Stimulated activated memory B cell treated with anti-CD40 and anti-IgM and Interleukin-4, amounts not matched to agents 10 μg/mL and 1 μg/mL and 100 μg/mL, for 72 hours (primary cell): ENCODE results near the gene KBTBD13.

Experiments
- ATAC-seq: fragments of 150-1000 bp; cut with Tn5 transposase; 2 replicates; pipeline ENCODE4 v1.10.0; 2021
- H3K27ac Mint-ChIP-seq: one replicate; pipeline ENCODE4 v1.8.0; 2022; ENCODE audit warnings: mild to moderate bottlenecking, mixed read lengths
- H3K27me3 Mint-ChIP-seq: one replicate; pipeline ENCODE4 v1.8.0; 2022; ENCODE audit warnings: mixed read lengths
- H3K36me3 Mint-ChIP-seq: one replicate; pipeline ENCODE4 v1.8.0; 2022; ENCODE audit warnings: mixed read lengths
- H3K4me1 Mint-ChIP-seq: one replicate; pipeline ENCODE4 v1.8.0; 2022; ENCODE audit warnings: mixed read lengths
- H3K4me3 Mint-ChIP-seq: one replicate; pipeline ENCODE4 v1.8.0; 2022; ENCODE audit warnings: mild to moderate bottlenecking, moderate library complexity, mixed read lengths
- H3K9me3 Mint-ChIP-seq: one replicate; pipeline ENCODE4 v1.8.0; 2022; ENCODE audit warnings: mixed read lengths

Gene KBTBD13

GRCh38 chr15:65076486-65077290 is at the start of gene KBTBD13:
Gene KBTBD13, plus strand, starts transcription at chr15:65076746. Its CDS starts 70 bp downstream, at chr15:65076816.
- ATAC-seq: no peak
- no peak within 1 kb of the TSS for H3K27ac Mint-ChIP-seq
- peaks cover 10% of the 10 kb centered on the region for H3K4me1 Mint-ChIP-seq
- no peak within 1 kb of the TSS for H3K4me3 Mint-ChIP-seq
- peaks cover 48% of the 10 kb centered on the region for H3K27me3 Mint-ChIP-seq
- H3K9me3 Mint-ChIP-seq: no peaks in the 10 kb centered on the region
- H3K36me3 Mint-ChIP-seq: no peaks in the 10 kb centered on the region

DNA sequence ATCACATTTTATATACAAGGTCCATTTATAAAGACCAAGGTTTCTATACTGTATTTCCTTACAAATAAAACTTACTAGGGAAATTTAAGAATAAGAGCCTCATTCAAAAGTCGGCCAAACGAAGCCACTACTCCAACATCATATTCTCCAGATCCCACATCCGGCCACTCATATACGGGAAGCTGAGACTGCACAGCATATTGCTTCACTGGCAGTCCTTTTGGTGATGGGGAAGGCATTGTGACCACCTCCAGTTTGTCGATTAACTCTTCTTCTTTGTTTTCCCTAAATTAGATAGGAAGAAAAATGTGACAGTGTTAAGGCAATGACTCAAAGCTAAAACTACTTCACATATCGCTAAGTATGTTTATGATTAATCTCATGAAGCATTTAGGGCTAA is 49.8 kb upstream of the KBTBD13 start:
- Mint-ChIP-seq H3K36me3 (peaks cover 18% of the 10 kb centered on the region), H3K9me3 (no peaks in the 10 kb centered on the region), H3K27me3 (no peaks in the 10 kb centered on the region), H3K4me1 (peaks cover 12% of the 10 kb centered on the region), H3K4me3 (no peak overlapping the region), H3K27ac (no peak overlapping the region)
- no peak for ATAC-seq

DNA sequence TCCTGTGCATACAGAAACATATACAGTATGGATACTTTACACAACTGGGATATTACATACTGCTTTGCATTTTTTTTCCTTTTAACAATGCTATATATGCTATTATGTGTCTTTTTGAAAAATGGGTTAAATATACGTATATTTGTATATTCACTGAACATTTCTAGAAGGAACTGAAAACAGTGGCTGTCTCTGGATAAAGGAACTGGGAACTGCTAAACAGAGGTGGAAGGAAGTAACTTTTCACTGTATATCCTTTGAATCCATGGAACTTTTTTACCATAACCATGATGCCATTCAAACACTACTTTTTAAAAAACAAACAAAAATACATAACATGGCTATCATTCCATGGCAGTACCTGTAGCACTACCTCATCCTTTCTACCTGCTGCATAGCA is 49.0 kb upstream of the KBTBD13 start:
- Mint-ChIP-seq H3K4me3 (no peak overlapping the region), H3K27ac (no peak overlapping the region), H3K36me3 (peaks cover 18% of the 10 kb centered on the region), H3K4me1 (peaks cover 16% of the 10 kb centered on the region), H3K9me3 (no peaks in the 10 kb centered on the region), H3K27me3 (no peaks in the 10 kb centered on the region)
- no peak for ATAC-seq

- ATAC-seq: no peak
- H3K4me1 Mint-ChIP-seq: peaks cover 23% of the 10 kb centered on the region
- no peaks in the 10 kb centered on the region for H3K9me3 Mint-ChIP-seq
- H3K4me3 Mint-ChIP-seq: peak overlapping the region; percentile 90
- H3K27ac Mint-ChIP-seq: peak overlapping the region; percentile 74
- peaks cover 18% of the 10 kb centered on the region for H3K36me3 Mint-ChIP-seq
- H3K27me3 Mint-ChIP-seq: no peaks in the 10 kb centered on the region
Measured at GRCh38 chr15:65028338-65028737, 48.2 kb upstream of the KBTBD13 start.

DNA sequence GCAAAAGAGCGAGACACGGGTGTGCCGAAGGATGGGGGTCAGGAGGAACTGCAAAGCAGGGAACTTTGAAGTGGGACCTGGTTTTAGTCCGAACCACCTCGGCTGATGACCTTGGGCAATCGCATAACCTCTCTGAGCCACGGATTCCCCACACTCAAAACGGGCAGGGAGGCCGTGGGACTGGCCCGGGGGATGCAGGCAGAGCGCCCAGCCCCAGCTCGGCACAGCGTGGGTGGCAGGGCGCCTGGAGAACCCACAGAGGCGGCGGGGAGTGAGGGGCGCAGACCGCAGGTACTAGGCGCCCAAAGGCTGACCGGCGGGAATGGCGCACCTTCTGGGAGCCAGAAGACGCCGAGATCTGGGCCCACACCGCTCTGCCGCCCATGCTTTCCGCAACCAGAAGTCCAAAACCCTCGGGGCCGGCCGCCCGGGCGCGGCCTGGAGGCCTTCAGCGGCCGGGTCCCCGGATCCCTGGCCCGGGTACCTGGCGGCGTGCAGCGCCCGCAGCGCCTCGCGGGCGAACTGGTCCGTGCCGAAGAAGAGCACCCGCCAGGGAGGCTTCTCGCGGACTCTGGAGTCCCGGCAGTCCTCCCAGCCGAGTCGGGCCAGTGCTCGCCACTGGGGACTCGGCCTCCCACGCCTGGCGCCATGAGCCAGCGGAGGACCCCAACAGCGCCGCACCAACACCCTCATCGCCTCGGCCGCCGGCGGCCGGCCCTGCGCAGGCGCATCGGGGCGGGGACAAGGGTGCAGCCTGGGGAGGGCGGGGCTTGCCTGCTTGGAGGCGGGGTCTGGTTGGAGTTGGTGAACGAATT is 47.4 kb upstream of the KBTBD13 start, which contains the start of gene MTFMT:
Gene MTFMT, minus strand, starts transcription at position 719 of the 815 bp plus-strand sequence. Its CDS starts 26 bp downstream, at position 693.
- ATAC-seq: peak; percentile 95
- Mint-ChIP-seq H3K4me3 (peak within 1 kb of the TSS; percentile 90), H3K27ac (peak within 1 kb of the TSS; percentile 74), H3K27me3 (no peaks in the 10 kb centered on the region), H3K4me1 (peaks cover 31% of the 10 kb centered on the region), H3K9me3 (no peaks in the 10 kb centered on the region), H3K36me3 (peaks cover 18% of the 10 kb centered on the region)

DNA sequence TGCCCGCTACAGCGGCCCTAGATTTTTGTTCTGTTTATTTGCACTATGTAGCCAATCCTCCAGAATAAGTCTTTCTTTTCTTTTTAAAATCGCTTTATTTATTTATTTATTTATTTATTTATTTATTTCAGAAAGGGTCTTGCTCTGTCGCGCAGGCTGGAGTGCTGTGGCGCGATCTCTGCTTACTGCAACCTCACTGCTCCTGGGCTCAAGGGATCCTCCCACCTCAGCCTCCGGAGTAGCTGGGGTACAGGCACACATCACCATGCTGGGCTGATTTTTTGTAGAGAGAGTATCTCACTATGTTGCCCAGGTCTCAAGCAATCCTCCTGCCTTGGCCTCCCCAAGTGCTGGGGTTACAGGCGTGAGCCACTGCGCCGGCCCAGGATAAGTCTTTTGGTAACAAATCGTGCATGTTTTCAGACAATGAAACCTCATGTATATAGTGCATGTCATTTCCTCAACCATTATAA is 46.8 kb upstream of the KBTBD13 start:
- H3K27me3 Mint-ChIP-seq: no peaks in the 10 kb centered on the region

DNA sequence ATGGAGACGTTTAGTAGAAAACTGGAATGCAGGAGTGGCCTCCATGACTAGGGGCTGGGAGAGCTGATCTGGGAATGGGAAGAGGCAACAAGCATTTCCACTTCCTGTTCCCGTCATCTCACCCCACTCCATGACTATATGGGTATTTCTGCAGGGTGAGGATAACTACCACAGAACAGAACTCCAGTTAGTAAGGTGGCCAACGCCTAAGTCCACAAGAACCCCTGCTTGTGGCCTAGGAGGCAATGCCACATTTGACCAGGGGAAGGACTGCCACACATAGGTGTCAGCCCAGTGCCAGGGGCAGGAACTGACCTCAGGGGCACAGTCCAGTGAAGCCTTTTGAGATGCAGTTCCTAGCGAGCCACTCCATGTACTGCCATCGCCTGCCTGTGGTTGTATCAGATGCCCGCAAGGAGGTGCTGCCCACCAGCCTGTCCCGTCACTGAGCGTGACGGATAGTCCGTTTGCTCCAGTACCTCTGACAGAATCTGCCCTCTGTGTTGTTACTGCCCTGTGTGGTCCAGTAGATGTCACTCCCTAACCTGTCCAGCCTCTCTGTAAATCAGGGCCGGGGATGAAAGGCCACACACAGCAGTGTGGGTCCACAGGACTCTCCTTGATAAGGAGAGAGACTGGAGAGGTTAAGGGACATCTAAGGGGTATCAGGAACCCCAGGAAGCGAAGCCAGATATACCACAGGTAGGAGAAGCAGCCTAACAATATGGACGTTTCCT is 43.6 kb upstream of the KBTBD13 start:
- peak overlapping the region; percentile 45 for H3K27ac Mint-ChIP-seq
- no peaks in the 10 kb centered on the region for H3K36me3 Mint-ChIP-seq
- ATAC-seq: peak; percentile 76
- no peak overlapping the region for H3K4me3 Mint-ChIP-seq
- no peaks in the 10 kb centered on the region for H3K9me3 Mint-ChIP-seq
- H3K4me1 Mint-ChIP-seq: peaks cover 28% of the 10 kb centered on the region
- H3K27me3 Mint-ChIP-seq: no peaks in the 10 kb centered on the region

More for the DNA sequence above, 46.8 kb upstream of the KBTBD13 start:
- Mint-ChIP-seq H3K27ac (peak overlapping the region; percentile 74), H3K9me3 (no peaks in the 10 kb centered on the region), H3K36me3 (peaks cover 13% of the 10 kb centered on the region), H3K4me3 (peak overlapping the region; percentile 90), H3K4me1 (peaks cover 32% of the 10 kb centered on the region)
- no peak for ATAC-seq

DNA sequence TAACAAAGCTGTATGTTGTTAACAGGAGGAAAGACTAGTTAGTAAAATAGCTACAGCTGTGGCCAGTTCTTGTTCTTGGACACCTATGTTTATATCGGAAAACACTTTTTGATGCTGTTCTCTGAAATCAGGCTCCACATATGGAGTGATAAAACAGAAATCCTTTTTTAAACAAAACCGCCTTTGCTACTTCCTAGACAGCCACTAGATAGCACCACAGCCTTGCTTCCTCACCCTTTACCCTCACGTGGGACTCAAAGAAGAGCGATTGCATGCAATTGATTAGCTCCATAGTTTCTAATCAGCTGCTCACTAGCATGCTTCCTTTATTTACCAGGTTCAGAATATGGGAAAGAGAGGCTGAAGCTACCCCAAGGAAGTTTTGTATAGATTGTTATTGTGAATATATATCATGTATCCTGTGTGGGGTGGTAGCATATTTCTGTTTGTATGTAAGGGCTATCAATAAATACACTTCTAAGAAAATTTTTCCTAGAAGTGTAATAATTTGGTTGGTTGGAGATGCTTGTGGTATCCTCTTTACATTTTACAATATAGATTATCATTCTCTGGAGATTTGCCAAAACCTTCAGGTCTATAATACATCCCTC is 42.8 kb upstream of the KBTBD13 start:
- Mint-ChIP-seq H3K9me3 (no peaks in the 10 kb centered on the region), H3K27ac (peak overlapping the region; percentile 45), H3K4me1 (peaks cover 21% of the 10 kb centered on the region), H3K27me3 (no peaks in the 10 kb centered on the region), H3K4me3 (no peak overlapping the region), H3K36me3 (no peaks in the 10 kb centered on the region)
- ATAC-seq: peak; percentile 59

DNA sequence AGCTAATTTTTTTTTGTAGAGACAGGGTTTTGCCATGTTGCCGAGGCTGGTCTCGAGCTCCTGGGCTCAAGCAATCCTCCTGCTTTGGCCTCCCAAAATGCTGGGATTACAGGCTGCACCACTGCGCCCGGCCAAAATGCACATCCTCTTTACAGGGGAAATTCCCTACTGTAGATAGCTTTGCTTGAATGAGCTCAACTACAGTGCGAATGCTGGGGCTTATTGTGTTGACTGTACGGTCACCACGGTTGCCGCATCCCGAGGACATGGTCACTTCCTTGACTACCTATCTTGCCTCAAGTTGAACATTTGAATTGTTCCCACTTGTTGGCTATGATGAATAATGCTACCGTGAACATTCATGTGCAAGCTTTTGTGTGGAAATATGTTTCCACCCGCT is 41.8 kb upstream of the KBTBD13 start:
- Mint-ChIP-seq H3K9me3 (no peaks in the 10 kb centered on the region), H3K4me1 (peaks cover 21% of the 10 kb centered on the region), H3K27me3 (no peaks in the 10 kb centered on the region), H3K36me3 (no peaks in the 10 kb centered on the region), H3K27ac (no peak overlapping the region), H3K4me3 (no peak overlapping the region)
- no peak for ATAC-seq

- H3K27me3 Mint-ChIP-seq: no peaks in the 10 kb centered on the region
- peaks cover 20% of the 10 kb centered on the region for H3K4me1 Mint-ChIP-seq
- H3K4me3 Mint-ChIP-seq: no peak overlapping the region
- no peaks in the 10 kb centered on the region for H3K36me3 Mint-ChIP-seq
- no peak overlapping the region for H3K27ac Mint-ChIP-seq
- H3K9me3 Mint-ChIP-seq: no peaks in the 10 kb centered on the region
- ATAC-seq: no peak
Measured at GRCh38 chr15:65037309-65037708, 39.2 kb upstream of the KBTBD13 start.

DNA sequence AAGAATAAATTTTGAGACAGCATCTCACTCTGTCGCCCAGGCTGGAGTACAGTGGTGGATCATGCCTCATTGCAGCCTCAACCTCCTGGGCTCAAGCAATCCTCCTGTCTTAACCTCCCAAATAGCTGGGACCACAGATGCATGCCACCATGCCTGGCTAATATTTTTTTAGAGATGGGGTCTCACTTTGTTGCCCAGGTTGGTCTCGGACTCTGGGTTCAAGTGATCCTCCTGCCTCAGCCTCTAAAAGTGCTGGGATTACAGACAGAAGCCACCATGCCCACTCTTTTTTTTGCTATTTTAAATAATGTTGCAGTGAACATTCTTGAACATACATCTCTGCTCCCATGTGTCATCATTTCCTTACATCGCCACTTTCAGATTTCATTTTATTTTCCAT is 38.1 kb upstream of the KBTBD13 start:
- no peaks in the 10 kb centered on the region for H3K9me3 Mint-ChIP-seq
- H3K36me3 Mint-ChIP-seq: no peaks in the 10 kb centered on the region
- H3K27me3 Mint-ChIP-seq: no peaks in the 10 kb centered on the region
- peaks cover 8% of the 10 kb centered on the region for H3K4me1 Mint-ChIP-seq
- no peak overlapping the region for H3K27ac Mint-ChIP-seq
- no peak for ATAC-seq
- H3K4me3 Mint-ChIP-seq: no peak overlapping the region

DNA sequence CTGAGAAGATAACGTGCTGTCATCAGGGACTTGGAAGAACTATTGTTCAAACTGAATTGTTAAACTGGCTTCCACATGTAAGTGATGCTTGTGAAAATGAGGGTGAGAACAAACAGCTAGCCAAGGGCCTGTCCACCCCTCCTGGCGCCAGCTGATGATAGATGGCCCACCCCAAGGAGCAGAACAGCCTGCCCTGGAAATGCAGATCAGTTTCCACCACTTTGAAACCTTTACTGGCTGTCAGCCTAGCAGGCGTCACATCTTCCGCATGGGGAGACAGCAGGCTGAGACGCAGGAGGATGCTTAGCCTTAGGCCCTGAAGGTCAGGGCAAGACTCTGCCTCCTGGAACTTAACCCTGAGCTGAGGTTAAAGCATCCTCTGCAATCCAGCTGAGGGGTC is 37.7 kb upstream of the KBTBD13 start:
- no peaks in the 10 kb centered on the region for H3K27me3 Mint-ChIP-seq
- peaks cover 4% of the 10 kb centered on the region for H3K4me1 Mint-ChIP-seq
- no peak overlapping the region for H3K4me3 Mint-ChIP-seq
- no peak overlapping the region for H3K27ac Mint-ChIP-seq
- H3K9me3 Mint-ChIP-seq: no peaks in the 10 kb centered on the region
- no peak for ATAC-seq
- H3K36me3 Mint-ChIP-seq: no peaks in the 10 kb centered on the region

DNA sequence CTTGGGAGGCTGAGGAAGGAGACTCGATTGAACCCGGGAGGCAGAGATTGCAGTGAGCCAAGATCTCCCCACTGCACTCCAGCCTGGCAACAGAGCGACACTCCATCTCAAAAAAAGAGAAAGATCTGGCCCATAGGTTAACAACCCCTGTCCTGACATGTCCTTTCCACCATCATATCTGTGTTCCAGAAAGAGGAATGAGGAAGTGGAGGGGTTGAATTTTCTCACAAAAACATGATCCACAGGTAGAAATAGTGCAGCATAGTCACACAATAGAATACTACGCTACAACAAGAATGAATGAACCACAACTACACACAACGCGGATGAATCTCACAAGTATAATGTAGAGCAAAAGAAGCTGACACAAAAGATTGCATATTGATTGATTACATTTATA is 36.1 kb upstream of the KBTBD13 start:
- no peak for ATAC-seq
- no peak overlapping the region for H3K4me3 Mint-ChIP-seq
- no peaks in the 10 kb centered on the region for H3K4me1 Mint-ChIP-seq
- H3K27ac Mint-ChIP-seq: no peak overlapping the region
- no peaks in the 10 kb centered on the region for H3K36me3 Mint-ChIP-seq
- H3K9me3 Mint-ChIP-seq: no peaks in the 10 kb centered on the region
- H3K27me3 Mint-ChIP-seq: peaks cover 9% of the 10 kb centered on the region

DNA sequence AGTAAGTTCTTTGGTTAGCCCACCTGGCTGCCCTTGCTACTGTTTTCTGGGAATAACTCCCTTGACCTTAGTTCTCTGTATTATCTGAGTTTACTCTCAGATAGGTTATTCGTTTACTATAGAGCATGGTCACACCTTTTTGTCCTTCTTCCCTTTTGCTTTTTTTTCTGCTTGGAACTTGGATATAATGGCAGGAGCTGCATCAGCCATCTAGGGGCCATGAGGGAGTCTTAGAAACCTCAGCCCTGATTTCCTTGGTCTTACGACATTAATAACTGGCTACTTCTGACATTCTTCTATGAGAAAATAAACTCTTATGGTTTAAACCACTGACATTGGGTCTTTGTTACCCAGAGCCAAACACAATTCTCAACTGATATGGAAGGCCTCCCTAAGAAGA is 34.8 kb upstream of the KBTBD13 start:
- H3K27me3 Mint-ChIP-seq: peaks cover 9% of the 10 kb centered on the region
- no peak overlapping the region for H3K27ac Mint-ChIP-seq
- no peaks in the 10 kb centered on the region for H3K9me3 Mint-ChIP-seq
- no peaks in the 10 kb centered on the region for H3K4me1 Mint-ChIP-seq
- H3K4me3 Mint-ChIP-seq: no peak overlapping the region
- H3K36me3 Mint-ChIP-seq: no peaks in the 10 kb centered on the region
- no peak for ATAC-seq
